GM18909 (cell line): Measurements from ENCODE around the gene MBNL1.

Experiments
- ATAC-seq: cut with Tn5 transposase; IDR thresholded peaks from one replicate; pipeline ENCODE4 v1.9.1; 2021; ENCODE audit warnings: mild to moderate bottlenecking; ENCODE audit not compliant: unreplicated experiment, poor library complexity

The MBNL1 gene

DNA sequence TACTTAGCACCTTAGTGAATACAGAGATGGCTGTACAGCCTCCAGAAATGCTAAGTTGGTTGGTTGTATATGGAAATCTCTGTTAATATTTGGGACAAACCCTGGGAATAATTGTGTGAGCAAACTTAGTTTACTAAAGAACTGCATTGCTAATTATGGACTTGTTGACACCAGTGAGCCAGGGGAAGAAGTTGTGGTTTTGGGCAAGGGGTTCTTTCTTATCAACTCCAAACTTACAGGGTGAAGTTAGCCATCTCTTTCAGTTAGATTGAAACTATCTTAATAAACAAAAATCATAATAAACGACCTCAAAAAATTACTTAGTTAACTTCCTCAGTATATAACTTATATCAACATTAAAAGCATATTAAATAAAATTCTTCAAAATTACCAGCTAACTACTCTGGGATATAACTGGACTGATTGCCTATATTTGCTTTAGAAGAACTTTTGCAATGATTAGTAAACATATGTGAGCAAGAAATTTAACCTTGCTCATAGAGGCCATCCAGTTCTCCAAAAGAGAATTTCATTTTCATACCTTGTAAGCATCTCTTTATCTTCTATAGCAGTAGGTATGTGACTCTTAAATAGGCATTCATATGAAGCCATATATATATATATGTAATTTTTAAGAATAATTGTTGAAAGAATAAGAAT, 24.7 kb downstream of the MBNL1 start:
- no peak for ATAC-seq

GRCh38 chr3:152295344-152295743, 26.6 kb downstream of the MBNL1 start:
- no peak for ATAC-seq

- no peak for ATAC-seq
These were observed 27.1 kb downstream of the MBNL1 start for GRCh38 chr3:152295806-152296205.

DNA sequence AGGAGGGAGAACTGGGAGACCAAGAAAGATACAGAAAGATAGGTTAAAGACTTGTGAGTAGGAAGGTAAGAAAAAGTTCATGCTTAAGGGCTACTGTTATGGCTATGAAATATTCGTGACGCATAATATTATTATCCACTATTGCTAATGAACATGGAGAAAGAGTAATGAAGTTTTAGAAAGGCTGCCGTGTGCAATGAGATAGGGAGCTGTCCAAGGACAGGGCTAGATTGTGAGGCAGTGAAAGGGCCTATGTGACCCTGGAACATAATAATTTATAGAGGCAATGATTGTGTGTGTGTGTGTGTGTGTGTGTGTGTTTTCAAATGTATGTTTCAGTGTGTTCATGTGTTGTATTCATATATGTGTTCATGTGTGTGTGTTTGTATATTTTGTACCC, 27.7 kb downstream of the MBNL1 start:
- no peak for ATAC-seq

- ATAC-seq = no peak
These were observed 28.2 kb downstream of the MBNL1 start for GRCh38 chr3:152296971-152297370.

- peak; percentile 72 for ATAC-seq
These were observed 29.9 kb downstream of the MBNL1 start for GRCh38 chr3:152298393-152299248.

GRCh38 chr3:152299249-152299976, 30.7 kb downstream of the MBNL1 start:
- peak; percentile 7 for ATAC-seq

DNA sequence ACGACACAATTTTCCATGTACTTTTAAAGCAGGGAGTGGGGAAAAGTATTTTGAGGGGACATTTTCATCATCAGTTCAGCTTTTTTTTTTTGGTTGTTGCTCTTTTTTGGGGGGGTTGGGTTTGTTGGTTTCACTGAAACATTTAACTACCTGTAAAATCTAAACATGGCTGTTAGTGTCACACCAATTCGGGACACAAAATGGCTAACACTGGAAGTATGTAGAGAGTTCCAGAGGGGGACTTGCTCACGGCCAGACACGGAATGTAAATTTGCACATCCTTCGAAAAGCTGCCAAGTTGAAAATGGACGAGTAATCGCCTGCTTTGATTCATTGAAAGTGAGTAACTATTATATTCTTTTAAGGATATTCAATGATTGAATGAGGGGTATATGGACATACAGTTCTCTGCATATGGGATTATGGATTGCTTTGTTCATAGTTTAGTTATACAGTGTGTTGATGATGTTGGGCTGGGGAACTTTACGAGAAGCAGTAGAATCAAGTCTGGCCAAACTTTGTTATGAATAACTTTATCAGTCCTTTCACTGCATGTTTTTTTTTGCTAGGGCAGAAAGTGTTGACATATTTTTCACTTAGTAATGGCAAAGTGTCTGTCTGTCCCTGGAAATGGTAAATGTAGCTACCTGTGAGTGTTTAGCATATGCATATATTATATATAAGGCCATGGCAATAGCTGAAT, 31.5 kb downstream of the MBNL1 start:
- no peak for ATAC-seq

DNA sequence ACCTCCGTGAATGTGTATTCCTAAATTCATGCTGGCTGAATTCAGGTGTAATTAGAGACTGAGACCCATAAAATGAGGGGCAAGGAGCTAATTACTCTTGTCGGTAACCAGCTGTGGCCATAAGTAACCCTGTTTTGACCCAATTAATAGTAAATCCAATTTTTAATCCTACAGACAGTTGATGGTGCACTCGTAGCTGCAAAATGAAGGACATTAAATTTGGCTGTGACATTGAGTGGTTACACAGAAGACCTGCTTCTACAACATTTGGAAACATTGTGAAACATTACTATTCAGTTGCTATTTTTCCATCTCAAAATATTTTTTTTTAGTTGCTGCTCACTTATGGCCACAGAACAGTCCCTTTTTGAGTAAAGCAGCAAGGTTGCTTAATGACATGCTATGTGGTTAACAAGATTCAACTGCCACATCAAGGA, 33.0 kb downstream of the MBNL1 start:
- no peak for ATAC-seq

- peak; percentile 72 for ATAC-seq
These were observed 33.8 kb downstream of the MBNL1 start for GRCh38 chr3:152302521-152303021.

- ATAC-seq = no peak
These were observed 35.4 kb downstream of the MBNL1 start for GRCh38 chr3:152304160-152304559.

DNA sequence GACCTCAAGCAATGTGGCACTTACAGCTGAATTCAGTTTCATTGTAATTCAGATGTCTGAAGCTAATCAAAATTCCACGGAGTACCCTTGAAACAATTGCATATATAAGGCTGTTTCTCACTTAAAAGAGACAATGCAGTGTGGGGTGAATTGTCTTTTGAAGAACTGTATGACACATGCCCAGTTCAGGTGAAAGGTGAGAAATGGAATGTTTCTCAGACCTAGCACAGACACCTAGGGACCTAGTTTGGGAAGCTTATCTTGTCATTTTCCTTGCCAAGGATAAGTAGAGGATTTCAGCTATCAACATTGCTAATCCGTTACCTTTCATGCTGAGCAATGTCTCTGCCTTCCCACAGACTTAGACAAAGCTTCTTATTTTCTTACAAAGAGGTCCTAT, 36.3 kb downstream of the MBNL1 start:
- ATAC-seq = no peak

DNA sequence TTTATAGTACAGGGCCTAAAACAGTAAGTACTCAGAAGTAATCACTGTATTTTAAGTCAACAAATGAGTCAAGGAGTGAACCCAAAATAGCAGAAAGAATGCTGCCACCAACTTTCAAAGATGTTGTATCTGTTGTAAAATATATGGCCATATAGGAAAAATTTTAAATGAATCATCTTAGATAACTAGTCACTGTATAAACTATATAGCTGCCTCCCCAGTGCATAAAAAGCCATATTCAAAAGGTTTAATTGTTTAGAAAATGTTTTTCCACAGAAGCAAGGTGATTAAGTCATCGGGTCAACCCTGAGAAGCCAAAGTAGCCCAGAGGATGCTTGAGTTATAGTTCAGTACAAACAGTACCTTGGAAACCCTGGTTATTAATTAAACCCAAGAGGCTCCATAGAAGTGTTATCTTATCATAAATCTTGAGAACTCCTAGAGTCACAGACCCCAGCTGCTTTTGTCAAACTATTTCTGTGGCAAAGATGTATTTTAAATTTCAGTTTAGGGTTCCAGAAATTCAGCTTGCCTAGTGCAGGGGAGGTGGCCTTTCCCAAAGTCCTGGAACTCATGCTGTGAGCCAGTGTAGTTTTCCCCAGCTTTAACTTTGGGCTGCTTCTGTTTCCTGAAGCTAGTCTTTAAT, 39.2 kb downstream of the MBNL1 start:
- peak; percentile 63 for ATAC-seq

DNA sequence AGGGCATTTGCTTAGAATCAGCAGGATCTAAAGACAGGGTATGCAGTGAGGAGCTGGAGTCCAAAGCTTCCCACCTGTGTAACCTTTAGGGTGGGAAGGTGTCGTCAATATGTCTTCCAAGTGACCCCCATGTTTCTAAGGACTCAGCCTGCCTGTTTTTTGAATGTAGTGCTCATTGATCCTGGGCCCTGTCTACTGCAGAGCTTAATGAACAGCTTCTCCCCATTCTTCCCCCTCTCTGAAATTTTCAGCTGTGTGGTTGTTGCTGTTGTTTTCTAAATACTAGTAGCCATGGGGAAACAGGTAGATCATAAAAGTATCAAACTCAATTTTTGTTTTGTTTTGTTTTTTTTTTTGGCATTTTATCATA, 39.7 kb downstream of the MBNL1 start:
- no peak for ATAC-seq

DNA sequence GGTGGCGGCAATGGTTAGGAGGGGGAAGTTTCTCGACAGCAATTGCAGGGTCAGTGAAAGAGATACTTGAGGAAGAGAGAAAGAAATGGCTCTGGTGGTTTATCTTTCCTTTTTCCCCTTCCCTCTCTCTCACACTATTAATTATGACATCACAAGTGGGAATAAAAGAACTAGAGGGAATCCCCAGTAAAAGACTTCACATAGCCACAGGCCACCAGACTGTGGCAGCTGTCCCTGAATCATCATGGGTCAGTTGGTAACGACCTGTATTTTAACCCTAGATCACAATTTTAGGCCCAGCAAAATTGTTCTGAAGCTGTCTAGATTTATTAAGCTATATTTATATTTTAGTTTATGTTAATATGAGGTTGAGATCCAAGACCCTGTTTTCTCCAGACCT, 40.3 kb downstream of the MBNL1 start:
- ATAC-seq = no peak

- no peak for ATAC-seq
These were observed 41.0 kb downstream of the MBNL1 start for GRCh38 chr3:152309535-152310307.

GRCh38 chr3:152313430-152313829, 44.7 kb downstream of the MBNL1 start:
- ATAC-seq = no peak

DNA sequence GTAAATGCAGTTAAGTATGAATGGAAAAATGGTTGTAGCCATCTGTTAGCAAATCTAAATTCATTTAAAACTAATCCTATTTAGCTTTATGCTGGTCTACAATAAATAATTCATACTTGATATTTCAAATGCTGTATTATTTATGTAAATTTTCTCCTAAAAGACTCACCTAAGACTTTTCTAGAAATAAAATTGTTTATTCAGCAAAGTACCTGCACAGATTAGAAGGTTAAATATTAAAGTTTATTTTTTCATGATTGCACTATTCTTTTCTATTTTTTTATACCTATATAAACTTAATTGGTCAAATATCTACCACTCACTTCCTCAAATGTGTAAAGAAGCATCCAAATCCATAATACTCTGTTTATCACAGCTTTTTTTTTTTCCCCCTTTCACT, 45.2 kb downstream of the MBNL1 start:
- ATAC-seq = no peak

GRCh38 chr3:152314677-152315353, 46.1 kb downstream of the MBNL1 start:
- no peak for ATAC-seq
